IPS DF 4.7 (cell line): Measurements from ENCODE around the gene RBPJ.
A peak's percentile ranks its signal among the peaks of the same experiment; 100 is the strongest.

Source experiments
- DNase-seq: peaks from one replicate; pipeline ENCODE4 v3.0.0-alpha.2; 2013; ENCODE audit warnings: low spot score; ENCODE audit errors: extremely low read depth

Gene RBPJ

GRCh38 chr4:26418107-26418506 lies 97.3 kb downstream of the RBPJ start:
- DNase-seq: no peak

GRCh38 chr4:26418850-26419249 lies 98.0 kb downstream of the RBPJ start:
- DNase-seq: no peak

GRCh38 chr4:26420438-26420837 lies 99.6 kb downstream of the RBPJ start:
- DNase-seq: no peak

- DNase-seq: no peak
These were observed 100.1 kb downstream of the RBPJ start for GRCh38 chr4:26420913-26421312.

- no peak for DNase-seq
These were observed 103.3 kb downstream of the RBPJ start for GRCh38 chr4:26424153-26424552.

- DNase-seq: no peak
These were observed 104.0 kb downstream of the RBPJ start for GRCh38 chr4:26424838-26425237.

- DNase-seq: no peak
These were observed 105.1 kb downstream of the RBPJ start for GRCh38 chr4:26425953-26426352.

GRCh38 chr4:26426892-26427291 lies 106.1 kb downstream of the RBPJ start:
- no peak for DNase-seq

GRCh38 chr4:26429910-26430309 lies 109.1 kb downstream of the RBPJ start:
- no peak for DNase-seq

GRCh38 chr4:26431461-26432180 lies 110.8 kb downstream of the RBPJ start:
- no peak for DNase-seq

GRCh38 chr4:26432419-26432818 lies 111.6 kb downstream of the RBPJ start:
- DNase-seq: no peak

- DNase-seq: no peak
These were observed 112.7 kb downstream of the RBPJ start for GRCh38 chr4:26433556-26433955.

GRCh38 chr4:26434030-26434639 lies 113.3 kb downstream of the RBPJ start:
- no peak for DNase-seq

- no peak for DNase-seq
These were observed 120.3 kb downstream of the RBPJ start for GRCh38 chr4:26441102-26441501.

GRCh38 chr4:26441771-26442170 lies 121.0 kb downstream of the RBPJ start:
- no peak for DNase-seq

- no peak for DNase-seq
These were observed 126.6 kb downstream of the RBPJ start for GRCh38 chr4:26447378-26447777.

GRCh38 chr4:26450418-26450817 lies 129.6 kb downstream of the RBPJ start:
- no peak for DNase-seq

- no peak for DNase-seq
These were observed 130.8 kb downstream of the RBPJ start for GRCh38 chr4:26451597-26451996.

GRCh38 chr4:26452565-26453531 lies 132.0 kb downstream of the RBPJ start:
- DNase-seq: peak; percentile 5

GRCh38 chr4:26454961-26455360 lies 134.1 kb downstream of the RBPJ start:
- no peak for DNase-seq

- DNase-seq: no peak
These were observed 134.8 kb downstream of the RBPJ start for GRCh38 chr4:26455571-26455970.

- no peak for DNase-seq
These were observed 136.6 kb downstream of the RBPJ start for GRCh38 chr4:26457412-26457811.
